HG03064 (cell line): Measurements from ENCODE around the gene ZNF414.
"Not testable (repeated sequence)": the region's sequence is repeated elsewhere in the genome, so short reads cannot be mapped to it uniquely, and the experiment has no call there.

Experiments used
- ATAC-seq: cut with Tn5 transposase; IDR thresholded peaks from one replicate; pipeline ENCODE4 v1.9.1; 2021; ENCODE audit warnings: low read depth; ENCODE audit not compliant: unreplicated experiment

ZNF414 gene

DNA sequence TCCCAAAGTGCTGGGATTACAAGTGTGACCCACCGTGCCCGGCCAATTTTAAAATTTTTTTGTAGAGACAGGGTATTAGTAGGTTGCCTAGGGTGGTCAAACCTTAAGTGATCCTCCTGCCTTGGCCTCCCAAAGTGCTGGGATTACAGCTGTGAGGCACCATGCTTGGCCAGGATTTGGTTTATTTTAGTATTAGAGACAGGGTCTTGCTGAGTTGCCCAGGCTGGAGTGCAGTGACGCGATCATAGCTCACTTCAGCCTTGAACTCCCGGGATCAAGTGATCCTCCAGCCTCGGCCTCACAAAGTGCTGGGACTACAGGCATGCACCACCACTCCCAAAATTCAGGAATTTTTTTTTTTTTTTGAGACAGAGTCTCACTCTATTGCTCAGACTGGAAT is 5.4 kb upstream of the ZNF414 start:
- no peak for ATAC-seq

DNA sequence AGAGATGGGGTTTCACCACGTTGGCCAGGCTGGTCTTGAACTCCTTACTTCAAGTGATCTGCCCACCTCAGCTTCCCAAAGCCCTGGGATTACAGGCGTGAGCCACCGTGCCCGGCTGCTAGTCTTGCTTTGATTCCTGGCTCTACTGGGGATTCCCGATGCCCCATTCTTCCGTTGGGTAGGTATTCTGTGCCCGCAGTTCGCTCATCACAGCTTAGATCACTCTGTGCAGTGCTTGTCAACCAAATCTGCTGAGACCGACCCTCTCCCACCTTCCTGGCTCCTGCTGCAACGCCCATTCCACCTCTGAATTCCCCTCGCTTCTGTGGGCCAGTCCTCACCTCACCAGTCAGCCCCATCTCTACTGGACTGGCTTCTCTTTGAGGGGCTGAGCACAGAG is 4.6 kb upstream of the ZNF414 start:
- no peak for ATAC-seq

DNA sequence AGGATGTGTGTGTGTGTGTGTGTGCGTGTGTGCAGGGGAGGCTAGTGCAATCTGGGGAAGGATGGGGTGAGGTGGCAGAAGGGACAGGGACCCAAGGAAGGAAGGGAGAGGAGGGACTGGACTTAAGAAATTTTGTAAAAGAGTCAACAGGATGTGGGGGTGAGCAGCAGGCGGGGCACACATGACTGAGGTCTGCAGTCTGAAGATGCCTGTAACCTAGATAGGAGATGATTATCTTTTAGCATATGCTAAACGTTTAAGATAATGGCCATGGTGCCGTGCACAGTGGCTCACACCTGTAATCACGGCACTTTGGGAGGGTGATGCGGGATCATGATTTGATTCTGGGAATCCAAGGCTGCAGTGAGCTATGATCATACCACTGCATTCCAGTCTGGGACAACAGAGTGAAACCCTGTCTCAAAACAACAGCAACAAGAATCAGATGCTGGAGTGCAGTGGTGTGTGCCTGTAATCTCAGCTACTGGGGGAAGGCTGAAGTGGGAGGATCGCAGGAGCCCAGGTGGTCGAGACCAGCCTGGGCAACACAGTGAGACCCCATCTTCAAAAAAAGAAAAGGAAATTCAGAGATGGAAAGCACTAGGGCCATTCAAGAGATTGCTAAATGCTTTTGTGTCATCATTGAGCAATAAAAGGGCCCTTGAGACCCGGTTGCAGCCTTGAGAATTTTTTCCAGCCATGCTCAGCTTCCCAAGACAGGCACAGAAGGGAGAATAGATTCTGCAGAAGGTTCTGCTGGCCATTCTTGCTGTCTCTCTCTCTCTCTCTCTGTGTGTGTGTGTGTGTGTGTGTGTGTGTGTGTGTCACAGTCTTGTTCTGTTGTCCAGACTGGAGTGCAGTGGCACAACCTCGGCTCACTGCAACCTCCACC is 3.8 kb upstream of the ZNF414 start:
- ATAC-seq = no peak

DNA sequence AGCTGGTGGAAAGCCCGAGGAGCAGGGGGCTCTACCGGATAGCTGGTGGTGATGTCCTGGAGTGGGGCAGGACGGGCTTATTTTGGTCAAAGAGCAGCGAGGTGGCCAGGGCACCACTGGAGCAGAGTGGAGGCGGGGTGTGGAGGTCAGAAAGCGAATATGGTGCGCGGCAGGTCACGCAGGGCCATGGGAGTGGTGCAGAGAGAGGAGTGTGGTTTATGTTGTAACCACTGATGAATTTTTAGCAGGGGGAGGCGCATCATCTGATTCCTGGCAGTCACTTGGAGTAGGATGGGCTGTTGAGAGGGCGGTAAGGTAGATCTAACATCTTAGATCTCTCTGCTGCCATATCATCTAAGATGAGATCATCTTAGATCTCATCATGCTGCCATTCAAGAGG is 1.4 kb upstream of the ZNF414 start:
- no peak for ATAC-seq

DNA sequence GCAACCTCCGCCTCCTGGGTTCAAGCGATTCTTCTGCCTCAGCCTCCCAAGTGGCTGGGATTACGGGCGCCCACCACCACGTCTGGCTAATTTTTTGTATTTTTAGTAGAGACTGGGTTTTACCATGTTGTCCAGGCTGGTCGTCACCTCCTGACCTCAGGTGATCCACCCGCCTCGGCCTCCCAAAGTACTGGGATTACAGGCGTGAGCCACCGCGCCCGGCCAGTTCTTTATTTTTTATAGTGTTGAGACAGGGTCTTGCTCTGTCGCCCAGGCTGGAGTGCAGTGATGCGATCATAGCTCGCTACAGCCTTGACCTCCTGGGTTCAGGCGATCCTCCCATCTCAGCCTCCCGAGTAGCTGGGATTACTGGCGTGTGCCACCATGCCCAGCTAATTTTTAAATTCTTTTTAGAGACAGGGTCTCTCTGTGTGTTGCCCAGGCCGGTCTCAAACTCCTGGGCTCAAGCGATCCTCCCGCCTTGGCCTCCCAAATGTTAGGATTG is 590 bp upstream of the ZNF414 start:
- ATAC-seq = not testable (repeated sequence)

DNA sequence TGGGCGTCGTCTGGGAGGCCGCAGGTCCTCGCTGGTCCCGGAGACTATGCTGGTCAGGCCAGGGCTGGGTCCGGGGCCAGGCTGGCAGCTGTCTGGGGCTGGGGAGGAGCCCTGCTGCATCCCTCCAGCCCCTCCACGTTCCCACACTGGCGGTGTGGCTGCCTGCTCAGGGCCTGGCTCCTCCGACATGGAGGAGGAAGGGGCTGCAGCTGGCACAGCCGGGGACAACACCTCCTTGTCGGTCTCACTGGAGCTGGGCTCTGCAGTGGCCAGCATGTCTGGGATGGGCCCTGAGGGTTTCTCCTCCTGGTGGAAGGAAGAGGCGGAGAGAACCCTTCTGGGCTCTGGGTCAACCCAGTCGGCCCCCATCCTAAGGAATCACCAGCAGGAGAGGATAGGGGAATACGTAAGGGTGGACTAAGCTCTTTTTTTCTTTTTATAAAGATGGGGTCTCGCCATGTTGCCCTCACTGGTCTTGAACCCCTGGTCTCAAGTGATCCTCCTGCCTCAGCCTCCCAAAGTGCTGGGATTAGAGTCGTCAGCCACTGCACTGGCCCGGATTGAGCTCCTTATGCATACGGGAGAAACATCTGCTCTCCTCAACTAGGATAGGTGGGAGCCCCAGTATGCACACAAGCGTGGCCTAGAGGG is 806 bp downstream of the ZNF414 start:
- ATAC-seq = no peak

DNA sequence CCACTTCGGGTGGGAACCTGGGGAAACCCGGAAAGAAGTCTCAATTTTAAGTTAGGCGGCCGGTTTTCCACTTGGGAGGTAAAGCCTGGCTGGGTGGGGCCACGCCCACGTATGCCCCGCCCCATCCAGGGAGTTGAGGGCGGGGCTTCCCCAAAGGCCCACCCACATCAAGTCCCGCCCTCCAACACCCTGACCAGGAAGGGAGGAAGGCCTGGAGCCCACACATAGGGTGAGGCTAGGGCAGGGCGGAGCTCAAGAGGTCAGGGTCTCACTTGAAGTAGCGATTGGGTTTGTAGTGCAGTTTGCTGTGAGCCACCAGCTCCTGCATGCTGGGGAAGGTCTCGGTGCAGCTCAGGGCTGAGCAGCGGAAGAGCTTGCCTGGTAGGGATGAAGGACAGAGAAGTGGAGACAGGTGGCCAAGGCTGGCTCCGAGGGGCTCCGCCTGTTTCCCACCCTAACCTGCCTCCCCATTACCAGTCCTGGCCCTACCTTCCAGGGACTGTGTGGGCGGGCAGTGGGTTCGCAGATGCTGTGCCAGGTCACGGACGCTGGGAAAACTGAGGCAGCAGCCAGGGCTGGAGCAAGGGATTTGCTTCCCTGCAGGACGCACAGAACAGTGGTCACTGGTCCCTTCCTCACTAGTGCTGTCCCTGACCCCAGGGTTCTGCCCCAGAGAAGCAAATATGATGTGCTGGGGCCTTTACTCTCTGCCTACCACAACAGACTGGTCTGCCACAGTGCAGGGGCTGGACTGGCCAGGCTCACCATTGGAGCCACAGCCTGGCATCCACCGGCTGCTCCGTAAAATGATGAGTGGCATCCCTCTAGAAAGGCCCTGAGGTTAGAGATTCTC is 1.6 kb downstream of the ZNF414 start:
- no peak for ATAC-seq

DNA sequence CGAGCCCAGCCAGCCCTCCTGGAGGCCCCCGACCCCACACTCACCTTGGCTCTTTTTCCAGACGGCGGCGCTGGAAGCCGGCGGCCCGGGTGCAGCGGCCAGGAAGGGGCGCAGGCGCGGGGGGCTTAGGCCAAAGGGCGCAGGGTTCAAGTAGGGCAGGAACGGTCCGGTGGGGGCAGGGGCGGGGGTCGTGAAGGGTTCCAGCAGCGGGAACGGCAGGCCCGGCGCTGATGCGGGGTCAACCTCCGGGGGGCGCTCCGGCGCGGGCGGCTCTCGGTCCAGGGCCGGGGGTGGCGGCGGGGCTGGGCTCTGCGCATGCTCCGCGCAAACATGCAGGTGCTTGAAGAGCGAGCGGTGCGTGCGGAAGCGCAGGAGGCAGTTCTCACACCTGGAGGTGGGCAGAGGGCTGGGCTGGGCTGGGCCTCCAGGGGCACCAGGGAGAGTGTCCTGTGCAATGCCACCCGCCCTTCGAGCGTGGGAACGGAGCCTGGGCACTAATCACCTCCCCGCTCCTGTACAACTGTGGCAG is 2.3 kb downstream of the ZNF414 start:
- no peak for ATAC-seq

DNA sequence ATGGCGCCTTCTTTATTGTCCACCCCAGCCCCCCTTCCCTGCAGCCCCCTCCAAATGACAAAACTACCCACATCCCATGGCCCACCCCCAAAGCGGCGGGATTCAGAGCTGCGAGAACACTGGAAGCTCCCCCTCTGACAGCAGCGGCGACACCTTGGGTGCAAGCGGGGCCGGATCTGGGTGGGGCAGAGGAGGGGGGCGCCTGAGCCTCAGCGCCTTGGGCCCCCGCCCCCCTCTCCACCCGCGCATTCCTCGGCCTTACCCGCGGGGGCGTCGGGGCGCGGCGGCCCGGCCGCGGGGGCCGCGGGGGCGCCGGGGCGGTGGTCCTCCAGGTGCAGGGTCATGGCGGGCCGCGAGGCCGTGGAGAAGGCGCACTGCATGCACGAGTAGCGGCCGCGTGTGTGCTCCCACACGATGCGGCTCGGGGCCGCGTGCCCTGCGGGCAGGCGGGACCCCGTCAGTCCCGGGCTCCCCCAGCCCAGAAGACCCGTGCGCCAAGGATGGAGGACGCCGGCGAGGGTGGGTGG is 3.3 kb downstream of the ZNF414 start:
- no peak for ATAC-seq

DNA sequence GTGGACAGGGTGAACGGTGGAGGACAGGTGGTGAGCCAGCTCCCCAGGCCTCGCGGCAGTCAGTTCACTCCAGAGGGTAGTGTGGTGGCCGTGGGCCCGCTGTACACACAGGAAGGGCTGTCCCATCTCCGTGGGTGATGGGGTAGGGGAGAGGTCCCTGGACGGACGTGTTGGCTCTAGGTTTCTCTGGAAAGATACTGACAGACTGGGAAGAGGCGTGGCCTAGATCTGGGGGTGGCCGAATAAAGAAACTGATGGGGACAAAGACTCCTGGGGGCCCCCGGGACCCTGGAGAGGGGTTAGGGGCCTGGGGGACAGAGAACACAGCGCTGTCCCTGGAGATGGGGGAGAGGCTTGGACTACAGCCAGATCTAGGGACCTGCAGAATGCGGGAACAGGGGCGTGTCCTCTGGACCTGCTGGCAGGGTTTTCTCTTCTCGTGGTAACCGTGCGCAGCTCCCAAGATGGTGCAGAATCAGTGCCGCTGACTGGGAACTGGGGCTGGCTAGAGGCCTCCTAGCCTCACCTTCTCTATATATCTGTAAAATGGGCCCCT is 7.5 kb downstream of the ZNF414 start:
- ATAC-seq = no peak

DNA sequence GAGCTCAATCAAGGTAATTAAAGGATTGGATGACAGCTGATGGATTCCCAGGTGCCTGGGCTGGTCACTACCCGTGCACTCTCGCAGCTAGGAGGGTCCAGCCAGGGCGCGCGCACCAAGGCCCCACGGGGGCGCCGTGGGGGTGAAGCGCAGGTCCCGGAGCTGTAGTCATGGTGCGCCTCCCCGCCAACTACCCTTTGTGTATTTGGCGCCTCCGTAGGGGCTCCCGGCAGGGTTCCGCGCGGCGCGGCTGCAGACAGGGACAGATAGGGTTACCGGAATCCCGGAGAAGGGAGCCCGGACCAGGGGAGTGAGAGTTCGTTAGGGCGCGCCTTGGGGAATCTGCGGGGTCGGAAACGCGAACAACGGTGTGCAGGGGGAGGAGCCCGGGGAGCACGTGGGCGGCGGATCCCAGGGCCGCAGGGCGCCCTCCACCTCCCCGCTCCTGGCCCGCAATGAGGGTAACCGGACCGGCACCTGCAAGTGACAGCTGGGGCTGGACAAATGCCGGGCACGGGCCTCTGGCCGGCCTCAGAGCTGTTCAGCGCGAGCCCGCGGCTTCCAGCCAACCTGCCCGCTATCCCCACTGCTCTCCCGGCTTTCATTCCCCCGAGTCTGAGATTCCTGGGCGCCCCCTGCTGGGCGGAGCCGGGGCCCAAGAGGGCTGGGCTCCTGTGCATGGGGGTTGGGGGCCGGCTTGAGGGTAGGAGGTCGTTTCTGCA is 8.1 kb downstream of the ZNF414 start:
- ATAC-seq = no peak

DNA sequence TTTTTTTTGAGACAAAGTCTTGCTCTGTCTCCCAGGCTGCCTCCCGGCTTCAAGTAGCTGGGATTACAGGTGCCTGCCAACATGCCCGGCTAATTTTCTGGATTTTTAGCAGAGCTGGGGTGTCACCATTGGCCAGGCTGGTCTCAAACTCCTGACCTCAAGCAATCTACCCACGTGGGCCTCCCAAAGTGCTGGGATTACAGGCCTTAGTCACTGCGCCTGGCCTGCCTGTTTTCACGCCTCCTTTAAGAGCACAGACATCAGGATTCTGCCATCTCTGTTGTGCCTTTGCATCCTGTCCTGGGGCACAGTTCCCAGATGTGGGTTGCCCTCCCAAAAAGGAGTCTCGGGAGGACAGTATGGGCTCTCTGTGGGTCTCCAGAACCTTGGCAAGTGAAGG is 9.0 kb downstream of the ZNF414 start:
- ATAC-seq = no peak

DNA sequence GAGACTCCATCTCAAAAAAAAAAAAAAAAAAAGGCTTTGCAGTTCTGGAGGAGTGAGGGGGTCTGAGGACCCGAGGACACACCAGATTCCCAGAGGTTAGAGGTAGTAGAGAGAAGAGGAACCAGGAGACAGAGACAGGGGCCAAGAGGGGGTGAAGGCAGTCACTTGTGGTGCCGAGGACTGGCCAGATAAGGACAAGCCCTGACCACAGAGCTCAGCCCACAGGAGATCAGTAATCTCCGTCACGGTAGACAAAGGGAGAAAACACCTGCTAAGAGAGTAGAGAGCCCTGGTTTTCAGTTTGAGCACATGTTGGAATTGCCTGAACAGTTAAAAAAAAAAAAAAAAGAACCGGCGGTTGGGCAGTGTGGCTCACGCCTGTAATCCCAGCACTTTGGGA is 9.8 kb downstream of the ZNF414 start:
- no peak for ATAC-seq

DNA sequence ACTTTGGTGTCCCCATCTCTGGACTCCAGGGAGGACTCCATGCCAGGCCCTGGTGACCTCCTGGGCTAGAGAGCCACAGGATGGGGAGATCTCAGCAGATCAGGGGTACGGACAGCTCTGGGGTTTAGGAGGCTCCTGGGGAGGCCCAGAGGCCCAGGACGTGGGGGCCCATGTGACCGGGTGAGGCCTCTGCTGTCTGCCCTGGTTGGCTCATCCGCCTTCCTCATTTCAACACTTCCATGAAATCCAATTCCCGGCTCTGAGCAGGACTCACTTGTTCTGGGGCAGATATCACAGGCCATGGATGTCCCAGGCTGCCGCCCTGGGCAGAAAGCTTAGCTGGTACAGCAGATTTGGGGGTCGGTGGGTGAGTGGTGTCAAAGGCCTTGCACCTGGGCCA is 10.5 kb downstream of the ZNF414 start:
- ATAC-seq = no peak

DNA sequence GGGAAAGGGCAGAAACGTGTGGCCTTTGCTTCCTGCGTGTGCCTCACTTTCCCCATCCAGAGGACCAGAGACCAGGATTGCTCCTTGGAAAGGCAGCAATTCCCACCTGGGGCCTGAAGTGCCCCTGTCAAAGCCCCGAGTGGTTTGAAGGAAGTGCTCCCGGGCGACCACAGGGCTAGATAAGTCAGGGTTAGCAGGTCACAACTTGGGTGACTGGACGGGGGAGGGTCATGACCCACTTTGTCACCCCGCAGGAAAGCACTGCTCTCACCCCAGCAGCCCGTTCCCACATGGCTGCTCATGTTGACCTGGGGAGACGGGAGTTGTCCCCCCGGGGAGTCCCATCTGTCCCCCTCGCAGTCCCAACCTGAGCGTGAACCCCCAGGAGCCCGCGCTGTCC is 12.0 kb downstream of the ZNF414 start:
- ATAC-seq = no peak

DNA sequence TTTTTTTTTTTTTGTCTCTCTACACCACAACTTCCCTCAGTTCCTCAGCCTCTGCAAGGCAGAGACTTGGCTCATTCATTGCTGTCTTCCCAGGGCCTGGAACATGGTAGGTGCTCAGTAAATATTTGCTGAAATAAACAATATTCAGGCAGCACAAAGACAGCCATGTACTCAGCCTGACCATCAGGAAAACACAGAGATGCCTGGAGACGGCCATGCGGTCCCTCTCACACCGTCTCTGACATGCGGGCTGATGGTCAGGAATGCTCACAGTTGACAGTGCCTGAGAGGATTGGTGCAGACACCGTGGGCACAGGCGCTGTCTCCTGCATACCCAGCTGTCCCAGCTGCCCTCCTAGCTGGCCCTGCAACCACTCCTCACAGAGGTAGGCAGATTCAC is 12.5 kb downstream of the ZNF414 start:
- no peak for ATAC-seq

DNA sequence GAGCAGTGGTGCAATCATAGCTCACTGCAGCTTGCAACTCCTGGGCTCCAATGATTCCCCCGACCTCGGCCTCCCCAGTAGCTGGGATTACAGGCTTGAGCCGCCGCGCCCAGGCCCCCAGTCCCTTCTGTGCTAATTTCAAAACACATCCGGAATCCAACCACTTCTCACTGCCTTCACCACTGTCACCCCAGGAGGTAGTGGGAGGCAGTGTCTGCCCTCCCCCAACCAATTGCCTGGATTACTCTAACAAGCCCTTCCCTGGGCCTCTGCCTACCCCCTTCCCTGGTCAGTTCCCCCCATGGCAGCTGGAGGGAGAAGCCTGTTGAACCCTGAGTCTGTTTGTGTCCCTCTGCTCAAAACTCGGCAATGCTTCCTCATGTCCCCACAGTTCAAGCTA is 13.8 kb downstream of the ZNF414 start:
- ATAC-seq = no peak

DNA sequence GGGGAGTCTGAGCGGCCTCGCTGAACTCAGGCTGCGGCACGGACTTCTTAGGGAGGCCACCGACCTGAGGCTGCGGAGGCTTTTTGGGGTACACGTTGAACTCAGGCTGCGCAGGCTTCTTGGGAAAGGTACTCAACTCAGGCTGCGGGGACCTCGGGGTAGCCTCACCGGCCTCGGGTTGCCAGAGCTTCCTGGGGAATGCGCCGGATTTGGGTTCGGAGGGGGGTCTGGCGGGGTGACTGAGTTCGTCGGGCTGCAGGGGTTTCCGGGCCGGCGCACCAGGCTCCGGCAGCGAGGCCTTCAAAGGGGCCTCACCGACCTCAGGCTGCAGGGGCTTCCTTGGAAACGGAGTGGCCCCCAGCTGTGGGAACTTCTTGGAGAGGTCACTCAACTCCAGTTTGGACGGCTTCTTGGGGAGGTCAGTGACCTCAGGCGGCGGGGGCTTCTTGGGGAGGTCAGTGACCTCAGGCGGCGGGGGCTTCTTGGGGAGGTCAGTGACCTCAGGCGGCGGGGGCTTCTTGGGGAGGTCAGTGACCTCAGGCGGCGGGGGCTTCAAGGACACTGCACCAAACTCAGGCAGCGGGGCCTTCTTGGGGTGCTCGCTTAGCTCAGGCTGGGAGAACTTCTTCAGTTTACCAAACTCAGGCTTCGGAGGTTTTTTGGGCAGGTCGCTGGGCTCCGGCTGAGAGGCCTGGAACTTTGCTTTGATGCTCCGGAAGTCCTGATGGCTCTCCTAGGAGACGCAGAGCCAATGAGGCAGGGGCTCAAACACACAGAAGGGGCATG is 14.7 kb downstream of the ZNF414 start:
- ATAC-seq = no peak

DNA sequence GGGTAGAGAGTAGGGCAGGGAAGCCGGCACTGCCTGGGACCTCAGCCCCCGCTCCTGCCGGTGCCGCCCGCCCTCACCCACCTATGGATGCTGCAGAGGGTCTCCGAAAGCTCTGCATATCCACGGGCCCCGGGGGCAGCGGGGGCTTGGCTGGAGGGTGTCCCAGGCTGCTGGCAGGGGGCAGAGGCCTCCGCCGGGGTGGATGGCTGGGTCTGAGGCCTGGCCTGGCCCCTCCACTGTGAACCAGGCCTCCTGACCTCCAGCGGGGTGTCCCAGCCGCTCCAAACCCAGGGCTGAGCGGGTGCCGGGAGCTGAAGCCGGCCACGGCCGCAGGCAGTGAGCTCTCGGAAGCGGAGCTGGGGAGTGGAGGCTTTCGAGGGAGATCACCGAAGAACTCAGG is 15.7 kb downstream of the ZNF414 start:
- no peak for ATAC-seq
